Transverse colon (tissue), 4 donors: ENCODE results near the gene GARIN5B.

Experiments used
- CTCF ChIP-seq, 5 experiments: fragments of 200-600 bp in 3 of 5; fragments of 450-650 bp in 2 of 5; sonication (generic) in 3 of 5; IDR thresholded peaks; 1 replicate in 2 of 5; 2 replicates in 3 of 5; pipeline ENCODE4 v1.5.1; 2016 to 2017; ENCODE audit warnings: antibody characterized with exemption in 5 of 5, inconsistent platforms in 3 of 5, mild to moderate bottlenecking in 2 of 5, moderate library complexity in 1 of 5
- EP300 ChIP-seq: sonication (generic); formaldehyde crosslinking; IDR thresholded peaks from one replicate; pipeline ENCODE4 v1.6.1; 2017; ENCODE audit warnings: antibody characterized with exemption, low read depth
- POLR2A ChIP-seq: fragments of 450-650 bp; IDR thresholded peaks from one replicate; pipeline ENCODE4 v1.6.1; 2016; ENCODE audit warnings: antibody characterized with exemption, mild to moderate bottlenecking, moderate library complexity
- POLR2AphosphoS5 ChIP-seq, 3 donors: sonication (generic); formaldehyde crosslinking; IDR thresholded peaks; one replicate each; pipeline ENCODE4 v1.6.1; 2016; ENCODE audit warnings: antibody characterized with exemption in 3 of 3

DNA sequence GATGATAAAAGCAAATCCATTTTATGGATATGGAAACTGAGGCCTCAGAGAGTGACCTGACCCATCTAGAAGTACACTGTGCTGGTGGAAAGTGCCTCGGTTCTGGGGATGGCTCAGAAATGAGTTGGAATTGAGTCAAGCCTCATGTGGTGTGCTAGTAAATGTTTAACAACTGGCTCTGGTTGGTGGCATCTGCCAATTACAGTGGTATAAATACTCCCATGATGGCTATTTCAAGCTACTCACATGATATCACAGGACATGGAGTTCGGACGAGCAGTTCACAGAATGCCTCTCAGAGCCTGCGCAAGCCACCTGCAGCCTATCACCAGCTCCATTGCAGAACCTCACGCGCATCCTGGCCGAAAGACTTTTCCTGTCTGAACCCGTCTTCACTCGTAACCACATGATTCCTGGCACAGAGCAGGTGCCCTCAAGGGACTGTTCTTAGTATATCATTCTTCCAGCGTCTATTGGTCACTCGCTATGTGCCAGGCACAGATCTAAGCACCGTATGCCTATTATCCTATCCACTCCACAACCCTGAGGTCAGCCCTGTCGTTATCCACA lies 47.0 kb downstream of the GARIN5B start:
- TF ChIP-seq POLR2A (no peak), CTCF (IDR thresholded peaks at IDR 0.05) (no peak), POLR2AphosphoS5 (IDR thresholded peaks at IDR 0.05) (no peak), EP300 (no peak)
